MG63 (cell line): ENCODE data around the gene TAF5L. TPM values are rescaled to one million over a fixed set of nuclear protein-coding genes. Genes with fewer than 3 reads are reported as not detected.

Experiments
- DNase-seq: peaks from one replicate; pipeline ENCODE4 v3.0.0-alpha.2; 2020
- H3K27me3 ChIP-seq: fragments of 250-450 bp; sonication (Bioruptor Pico); 2 replicates; pipeline ENCODE4 v1.5.1; 2020; ENCODE audit warnings: mild to moderate bottlenecking, moderate library complexity
- H3K36me3 ChIP-seq: fragments of 250-450 bp; sonication (Bioruptor Pico); 2 replicates; pipeline ENCODE4 v1.5.1; 2020; ENCODE audit warnings: mild to moderate bottlenecking, moderate library complexity
- H3K4me3 ChIP-seq: fragments of 250-450 bp; sonication (Bioruptor Pico); 2 replicates; pipeline ENCODE4 v1.5.1; 2020; ENCODE audit warnings: mild to moderate bottlenecking, moderate library complexity
- H3K9me3 ChIP-seq: fragments of 250-450 bp; sonication (Bioruptor Pico); 2 replicates; pipeline ENCODE4 v1.5.1; 2020; ENCODE audit warnings: mild to moderate bottlenecking, moderate library complexity
- total RNA-seq: library from RNA; depleted of rRNA; stranded (reverse); fragments of >200 nt; shearing (Covaris generic); gene quantifications from 2 replicates; pipeline ENCODE4 v1.2.3, GENCODE V29; 2014; ENCODE audit warnings: low replicate concordance

The TAF5L gene
- total RNA-seq, 1 experiment from 2014 or later: 26.9 TPM

GRCh38 chr1:229594227-229595008, 31.5 kb downstream of the TAF5L start:
- no peaks in the 10 kb centered on the region for H3K27me3 ChIP-seq
- no peak for DNase-seq
- no peak overlapping the region for H3K4me3 ChIP-seq
- H3K36me3 ChIP-seq: peaks cover 32% of the 10 kb centered on the region
- no peaks in the 10 kb centered on the region for H3K9me3 ChIP-seq

DNA sequence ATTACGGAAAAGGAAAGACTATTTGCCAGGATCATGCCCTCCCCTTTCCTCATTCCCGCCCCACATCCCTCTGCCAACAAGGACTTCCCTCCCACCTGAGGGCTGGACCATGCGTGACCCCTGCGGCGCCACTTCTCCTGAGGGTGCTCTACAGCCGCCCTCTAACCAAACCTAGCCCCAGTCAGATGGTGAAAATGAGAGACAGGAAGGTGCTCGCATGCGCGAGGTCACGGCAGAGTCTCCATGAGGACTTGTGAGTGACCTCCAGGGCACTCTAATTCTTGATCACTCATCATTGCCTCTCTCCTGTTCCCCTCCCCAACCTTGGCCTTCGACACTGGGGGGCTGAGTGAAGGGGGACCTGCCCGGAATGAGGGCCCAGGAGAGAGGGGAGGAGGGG, 32.1 kb downstream of the TAF5L start:
- H3K4me3 ChIP-seq: no peak overlapping the region
- H3K9me3 ChIP-seq: no peaks in the 10 kb centered on the region
- peaks cover 30% of the 10 kb centered on the region for H3K36me3 ChIP-seq
- no peak for DNase-seq
- no peaks in the 10 kb centered on the region for H3K27me3 ChIP-seq

- DNase-seq: no peak
- no peak overlapping the region for H3K4me3 ChIP-seq
Observed at GRCh38 chr1:229590119-229590518, 35.8 kb downstream of the TAF5L start.

DNA sequence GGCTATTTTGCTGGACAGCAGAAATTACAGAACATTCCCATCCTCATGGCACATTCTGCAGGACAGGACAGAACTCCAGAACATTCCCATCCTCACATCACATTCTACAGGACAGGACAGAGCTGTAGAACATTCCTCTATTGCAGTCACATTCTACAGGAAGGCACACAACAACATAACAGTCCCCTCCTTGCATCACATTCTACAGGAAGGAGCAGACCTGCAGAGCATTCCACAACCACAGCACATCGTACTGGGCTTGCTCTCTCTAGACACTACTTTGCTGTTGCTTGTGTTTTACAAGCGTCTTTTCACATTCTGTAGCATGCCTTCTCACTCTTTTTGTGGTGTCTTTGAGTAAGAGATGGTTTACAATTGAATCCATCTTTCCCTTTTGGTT, 40.6 kb downstream of the TAF5L start:
- Histone ChIP-seq H3K4me3 (no peak overlapping the region), H3K36me3 (no peaks in the 10 kb centered on the region), H3K27me3 (no peaks in the 10 kb centered on the region), H3K9me3 (no peaks in the 10 kb centered on the region)
- no peak for DNase-seq

More at GRCh38 chr1:229590119-229590518, 35.8 kb downstream of the TAF5L start:
- H3K9me3 ChIP-seq: no peaks in the 10 kb centered on the region
- no peaks in the 10 kb centered on the region for H3K27me3 ChIP-seq
- peaks cover 24% of the 10 kb centered on the region for H3K36me3 ChIP-seq

GRCh38 chr1:229582715-229583114, 43.2 kb downstream of the TAF5L start:
- no peak overlapping the region for H3K4me3 ChIP-seq
- no peaks in the 10 kb centered on the region; the same call in 1 of the 2 replicates for H3K27me3 ChIP-seq
- no peaks in the 10 kb centered on the region for H3K9me3 ChIP-seq
- H3K36me3 ChIP-seq: no peaks in the 10 kb centered on the region
- DNase-seq: no peak

GRCh38 chr1:229582011-229582694, 43.8 kb downstream of the TAF5L start:
- Histone ChIP-seq H3K36me3 (no peaks in the 10 kb centered on the region), H3K27me3 (no peaks in the 10 kb centered on the region; the same call in 1 of the 2 replicates), H3K9me3 (no peaks in the 10 kb centered on the region), H3K4me3 (no peak overlapping the region)
- DNase-seq: no peak

DNA sequence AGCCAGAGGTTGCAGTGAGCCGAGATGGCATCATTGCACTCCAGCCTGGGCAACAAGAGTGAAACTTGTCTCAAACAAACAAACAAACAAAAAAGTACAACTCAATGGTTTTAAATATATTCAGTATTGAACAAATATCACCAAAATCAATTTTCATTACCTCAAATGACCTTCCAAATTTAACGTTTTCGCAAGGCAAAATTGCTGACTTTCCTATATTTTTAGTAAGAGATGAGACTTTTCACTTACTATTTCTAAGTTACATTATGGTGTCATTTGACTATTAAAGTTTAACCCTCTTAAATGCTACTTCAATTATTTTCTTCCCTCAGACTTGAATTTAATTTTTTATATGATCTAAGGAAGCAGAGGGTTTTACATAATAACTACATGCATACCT, 44.4 kb downstream of the TAF5L start:
- H3K9me3 ChIP-seq: no peaks in the 10 kb centered on the region
- no peaks in the 10 kb centered on the region for H3K36me3 ChIP-seq
- H3K27me3 ChIP-seq: no peaks in the 10 kb centered on the region; the same call in 1 of the 2 replicates
- no peak for DNase-seq
- no peak overlapping the region for H3K4me3 ChIP-seq

- H3K4me3 ChIP-seq: no peak overlapping the region
- DNase-seq: peak; percentile 19
- H3K9me3 ChIP-seq: no peaks in the 10 kb centered on the region
- no peaks in the 10 kb centered on the region; the same call in 1 of the 2 replicates for H3K27me3 ChIP-seq
- H3K36me3 ChIP-seq: no peaks in the 10 kb centered on the region
Observed at GRCh38 chr1:229579059-229579673, 46.8 kb downstream of the TAF5L start.

DNA sequence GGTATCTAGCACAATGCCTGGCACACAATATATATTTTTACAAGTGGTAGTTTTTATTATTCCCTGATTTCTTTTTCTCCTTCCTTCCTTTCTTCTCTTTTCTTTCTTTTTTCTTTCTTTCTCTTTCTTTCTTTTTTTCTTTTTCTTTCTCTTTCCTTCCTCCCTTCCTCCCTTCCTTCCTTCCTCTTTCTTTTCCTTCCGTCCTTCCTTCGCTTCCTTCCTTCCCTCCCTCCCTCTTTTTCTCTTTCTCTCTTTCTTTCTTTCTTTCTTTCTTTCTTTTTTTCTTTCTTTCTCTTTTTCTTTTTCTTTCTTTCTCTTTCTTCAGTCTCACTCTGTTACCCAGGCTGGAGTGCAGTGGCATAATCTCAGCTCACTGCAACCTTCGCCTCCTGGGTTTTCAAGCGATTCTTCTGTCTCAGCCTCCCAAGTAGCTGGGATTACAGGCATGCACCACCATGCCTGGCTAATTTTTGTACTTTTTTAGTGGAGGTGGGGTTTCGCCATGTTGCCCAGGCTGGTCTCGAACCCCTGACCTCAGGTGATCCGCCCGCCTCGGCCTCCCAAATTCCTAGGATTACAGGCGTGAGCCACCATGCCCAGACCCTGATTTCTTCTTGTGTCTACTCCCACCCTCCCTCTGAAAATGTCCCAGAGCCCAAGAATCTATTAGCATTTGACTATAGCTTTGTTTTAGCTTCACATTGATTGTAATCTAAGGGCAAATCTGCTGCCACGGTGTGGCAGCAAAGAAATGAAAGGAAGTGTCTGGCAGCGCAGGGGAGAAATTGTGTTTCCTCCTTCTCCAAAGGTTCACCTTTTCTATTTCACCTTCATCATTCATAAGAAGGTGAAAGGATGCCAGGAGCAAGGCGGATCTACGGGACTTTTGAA, 47.5 kb downstream of the TAF5L start:
- Histone ChIP-seq H3K9me3 (no peaks in the 10 kb centered on the region), H3K4me3 (no peak overlapping the region), H3K36me3 (no peaks in the 10 kb centered on the region), H3K27me3 (no peaks in the 10 kb centered on the region; the same call in 1 of the 2 replicates)
- no peak for DNase-seq

DNA sequence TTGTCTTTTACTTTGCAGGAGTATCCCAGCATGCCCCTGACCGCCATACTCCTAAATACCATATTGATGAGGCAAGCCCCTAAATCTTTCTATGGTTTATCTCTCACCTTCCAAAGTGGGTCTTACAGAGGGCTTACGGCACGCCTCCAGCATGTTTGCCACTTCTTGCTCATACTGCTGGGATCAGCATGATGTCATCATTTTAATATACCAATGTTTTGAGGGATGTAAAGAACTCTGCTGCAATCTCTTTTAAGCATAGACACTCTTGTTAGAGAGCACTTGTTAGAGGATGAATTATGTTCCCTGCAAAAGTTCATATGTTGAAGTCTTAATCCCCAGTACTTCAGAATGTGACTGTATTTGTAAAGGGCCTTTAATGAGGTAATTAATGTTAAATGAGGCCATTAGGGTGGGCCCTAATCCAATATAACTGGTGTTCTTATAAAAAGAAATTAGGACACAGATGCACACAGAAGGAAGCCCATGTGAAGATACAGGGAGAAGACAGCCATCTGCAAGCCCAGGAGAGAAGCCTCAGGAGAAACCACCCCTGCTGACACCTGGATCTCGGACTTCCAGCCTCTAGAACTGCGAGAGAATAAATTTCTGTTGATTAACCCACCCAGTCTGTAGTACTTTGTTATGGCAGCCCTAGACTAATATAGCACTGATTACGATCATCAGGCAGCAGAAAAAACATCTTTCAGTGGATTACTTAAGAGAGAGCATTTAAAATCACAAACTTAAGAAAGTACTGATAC, 51.1 kb downstream of the TAF5L start:
- no peak overlapping the region for H3K4me3 ChIP-seq
- H3K36me3 ChIP-seq: no peaks in the 10 kb centered on the region
- no peaks in the 10 kb centered on the region for H3K9me3 ChIP-seq
- H3K27me3 ChIP-seq: peaks cover 2% of the 10 kb centered on the region; the same call in 1 of the 2 replicates
- no peak for DNase-seq

- no peak for DNase-seq
- Histone ChIP-seq H3K9me3 (no peaks in the 10 kb centered on the region), H3K27me3 (0 out of 2 replicates have a peak, but pooled peaks cover 2% of the 10 kb centered on the region), H3K36me3 (no peaks in the 10 kb centered on the region), H3K4me3 (no peak overlapping the region)
Observed at GRCh38 chr1:229572286-229572685, 53.6 kb downstream of the TAF5L start.

- Histone ChIP-seq H3K27me3 (0 out of 2 replicates have a peak, but pooled peaks cover 2% of the 10 kb centered on the region), H3K4me3 (no peak overlapping the region), H3K36me3 (no peaks in the 10 kb centered on the region), H3K9me3 (no peaks in the 10 kb centered on the region)
- DNase-seq: no peak
Observed at GRCh38 chr1:229570891-229571516, 54.9 kb downstream of the TAF5L start.

- 0 out of 2 replicates have a peak, but pooled peaks cover 2% of the 10 kb centered on the region for H3K27me3 ChIP-seq
- H3K4me3 ChIP-seq: no peak overlapping the region
- H3K36me3 ChIP-seq: no peaks in the 10 kb centered on the region
- no peak for DNase-seq
- no peaks in the 10 kb centered on the region for H3K9me3 ChIP-seq
Observed at GRCh38 chr1:229570305-229570704, 55.6 kb downstream of the TAF5L start.

- Histone ChIP-seq H3K4me3 (no peak overlapping the region), H3K9me3 (no peaks in the 10 kb centered on the region), H3K27me3 (0 out of 2 replicates have a peak, but pooled peaks cover 2% of the 10 kb centered on the region), H3K36me3 (no peaks in the 10 kb centered on the region)
- no peak for DNase-seq
Observed at GRCh38 chr1:229567109-229567868, 58.6 kb downstream of the TAF5L start.

DNA sequence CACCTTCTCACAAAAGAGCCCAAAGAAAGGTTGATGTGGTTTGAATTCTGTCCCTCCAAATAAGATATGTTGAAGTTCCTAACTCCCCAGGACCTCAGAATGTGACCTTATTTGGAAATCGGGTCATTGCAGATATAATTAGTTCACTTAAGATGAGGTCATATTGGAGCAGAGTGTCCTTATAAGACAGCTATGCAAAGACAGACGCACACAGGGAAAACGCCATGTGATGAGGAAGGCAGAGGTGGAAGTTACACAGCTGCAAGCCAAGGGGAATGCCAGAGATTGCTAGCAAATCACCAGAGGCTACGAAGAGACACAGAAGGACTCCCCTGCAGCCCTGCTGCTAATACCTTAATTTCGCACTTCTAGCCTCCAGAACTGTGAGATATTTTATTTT, 62.2 kb downstream of the TAF5L start:
- Histone ChIP-seq H3K27me3 (no peaks in the 10 kb centered on the region), H3K36me3 (no peaks in the 10 kb centered on the region), H3K4me3 (no peak overlapping the region), H3K9me3 (no peaks in the 10 kb centered on the region)
- no peak for DNase-seq
